GM18519 (cell line): ENCODE data around the gene SPRED3.

ENCODE experiments used
- ATAC-seq: cut with Tn5 transposase; IDR thresholded peaks from one replicate; pipeline ENCODE4 v1.9.1; 2021; ENCODE audit warnings: mild to moderate bottlenecking, moderate library complexity; ENCODE audit not compliant: unreplicated experiment, low FRiP score

The SPRED3 gene

GRCh38 chr19:38441657-38442348 is 53.3 kb downstream of the SPRED3 start:
- no peak for ATAC-seq

GRCh38 chr19:38442736-38443135 is 54.2 kb downstream of the SPRED3 start:
- ATAC-seq, result no peak

- no peak for ATAC-seq
These were observed 55.0 kb downstream of the SPRED3 start for GRCh38 chr19:38443458-38443999.

- no peak for ATAC-seq
These were observed 55.5 kb downstream of the SPRED3 start for GRCh38 chr19:38444026-38444425.

- ATAC-seq, result no peak
These were observed 56.9 kb downstream of the SPRED3 start for GRCh38 chr19:38445362-38445761.

- ATAC-seq, result no peak
These were observed 59.7 kb downstream of the SPRED3 start for GRCh38 chr19:38448225-38448624.
